Heart left ventricle (tissue), 13 donors: ENCODE data around the gene ARHGAP24.

ENCODE experiments used
- CTCF ChIP-seq, 12 donors: fragments of 200-600 bp; sonication (generic) in 4 of 12; IDR thresholded peaks; one replicate each; pipeline versions ENCODE4 v1.5.0 to v1.8.0; 2018 to 2022; ENCODE audit warnings: antibody characterized with exemption in 12 of 12, mild to moderate bottlenecking in 5 of 12
- POLR2A ChIP-seq, 2 donors: fragments of 450-650 bp; IDR thresholded peaks; one replicate each; pipeline ENCODE4 v1.6.1; 2017; ENCODE audit warnings: antibody characterized with exemption in 2 of 2, mild to moderate bottlenecking in 2 of 2, moderate library complexity in 2 of 2
- donor health status: ischemic (EF 13 %, LVEDD 7.1; RV severe dilation, severe dysfunction).
- donor health status: DM: no; HTN: yes; CAD: no.
- donor health status: DM: no; HTN: no; CAD: no.
- donor health status: ischemic (EF 25% LVEDD 6.9; RV normal size, moderate dysfunction).
- donor health status: ischemic (EF 25% LVEDD 5.7; RV mildly dilated, moderate dysfunction).
- donor health status: ischemic (EF 35%, LVEDD 5.7; RV mildly dilated, moderate dysfunction).
- donor health status: nonischemic (EF 11% LVEDD 7.7; RV severe dilation, severe dysfunction).
- donor health status: DM: yes; HTN: yes; CAD: no.
- donor health status: PGD.
- donor health status: ischemic (EF 29% LVEDD 5.4; RV normal size, mild dysfunction).
- donor health status: nonischemic (EF 23%, LVEDD 6.1; RV moderate dilation, normal function).

- TF ChIP-seq CTCF (IDR thresholded peaks at IDR 0.05): no peak
- TF ChIP-seq POLR2A (IDR thresholded peaks at IDR 0.05): no peak
Observed at GRCh38 chr4:85548116-85548515, 73.2 kb downstream of the ARHGAP24 start.
